Neural crest cell (in vitro differentiated cells): ENCODE results near the gene THRB. TPM values are rescaled to one million over a fixed set of nuclear protein-coding genes. Genes with fewer than 3 reads are reported as not detected.
A peak's percentile ranks its signal among the peaks of the same experiment; 100 is the strongest.

Experiments used
- DNase-seq: peaks from one replicate; pipeline ENCODE4 v3.0.0; 2021; ENCODE audit warnings: low read depth, mixed read lengths, low spot score
- H3K27ac Mint-ChIP-seq: one replicate; pipeline ENCODE4 v1.8.0; 2021; ENCODE audit warnings: mild to moderate bottlenecking, mixed read lengths; ENCODE audit not compliant: unreplicated experiment
- H3K27me3 Mint-ChIP-seq: 2 replicates; pipeline ENCODE4 v1.8.0; 2021; ENCODE audit warnings: low read depth, mild to moderate bottlenecking, mixed read lengths
- H3K36me3 Mint-ChIP-seq: 2 replicates; pipeline ENCODE4 v1.8.0; 2021; ENCODE audit warnings: low read depth, mild to moderate bottlenecking, mixed read lengths
- H3K4me1 Mint-ChIP-seq: 2 replicates; pipeline ENCODE4 v1.8.0; 2021; ENCODE audit warnings: mixed read lengths
- H3K4me3 Mint-ChIP-seq: one replicate; pipeline ENCODE4 v1.8.0; 2021; ENCODE audit warnings: mild to moderate bottlenecking, mixed read lengths
- H3K9me3 Mint-ChIP-seq: 2 replicates; pipeline ENCODE4 v1.8.0; 2021; ENCODE audit warnings: mixed read lengths
- total RNA-seq: library from RNA; stranded (reverse); gene quantifications from 2 replicates; pipeline ENCODE4 v1.2.1, GENCODE V29; 2021
- TF ChIP-seq, protein P1 (sequence below): fragments of 200-600 bp; sonication (generic); conservative IDR thresholded peaks from 2 replicates; pipeline ENCODE4 v1.5.0; 2021; ENCODE audit warnings: antibody characterized with exemption, mild to moderate bottlenecking

THRB gene
- total RNA-seq, 1 donor from 2014 or later: 0.65 TPM

DNA sequence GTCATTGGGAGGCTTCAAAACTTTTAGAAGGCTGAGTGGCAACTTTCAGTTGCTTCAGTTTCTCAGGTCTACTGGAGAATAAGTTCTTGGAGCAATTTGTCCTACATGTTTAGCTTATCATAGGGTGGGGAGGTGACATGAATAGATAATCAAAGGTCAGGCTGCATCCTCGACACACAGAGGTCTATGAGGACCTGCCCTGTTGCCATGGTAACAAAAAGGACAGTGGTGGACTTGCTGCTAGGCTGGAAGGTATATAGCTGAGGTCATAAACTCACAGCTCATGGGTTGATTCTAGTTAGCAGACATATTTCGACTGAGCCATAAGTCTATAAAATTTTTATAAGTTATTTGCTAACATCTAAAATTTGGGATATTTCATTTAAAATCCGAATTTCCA lies 267.0 kb downstream of the THRB start:
- Mint-ChIP-seq H3K4me3 (no peak overlapping the region), H3K27ac (no peak overlapping the region), H3K36me3 (no peaks in the 10 kb centered on the region), H3K4me1 (peaks cover 16% of the 10 kb centered on the region), H3K27me3 (no peaks in the 10 kb centered on the region), H3K9me3 (no peaks in the 10 kb centered on the region)
- TF ChIP-seq, protein P1, sequence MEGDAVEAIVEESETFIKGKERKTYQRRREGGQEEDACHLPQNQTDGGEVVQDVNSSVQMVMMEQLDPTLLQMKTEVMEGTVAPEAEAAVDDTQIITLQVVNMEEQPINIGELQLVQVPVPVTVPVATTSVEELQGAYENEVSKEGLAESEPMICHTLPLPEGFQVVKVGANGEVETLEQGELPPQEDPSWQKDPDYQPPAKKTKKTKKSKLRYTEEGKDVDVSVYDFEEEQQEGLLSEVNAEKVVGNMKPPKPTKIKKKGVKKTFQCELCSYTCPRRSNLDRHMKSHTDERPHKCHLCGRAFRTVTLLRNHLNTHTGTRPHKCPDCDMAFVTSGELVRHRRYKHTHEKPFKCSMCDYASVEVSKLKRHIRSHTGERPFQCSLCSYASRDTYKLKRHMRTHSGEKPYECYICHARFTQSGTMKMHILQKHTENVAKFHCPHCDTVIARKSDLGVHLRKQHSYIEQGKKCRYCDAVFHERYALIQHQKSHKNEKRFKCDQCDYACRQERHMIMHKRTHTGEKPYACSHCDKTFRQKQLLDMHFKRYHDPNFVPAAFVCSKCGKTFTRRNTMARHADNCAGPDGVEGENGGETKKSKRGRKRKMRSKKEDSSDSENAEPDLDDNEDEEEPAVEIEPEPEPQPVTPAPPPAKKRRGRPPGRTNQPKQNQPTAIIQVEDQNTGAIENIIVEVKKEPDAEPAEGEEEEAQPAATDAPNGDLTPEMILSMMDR: no peak
- no peak for DNase-seq

DNA sequence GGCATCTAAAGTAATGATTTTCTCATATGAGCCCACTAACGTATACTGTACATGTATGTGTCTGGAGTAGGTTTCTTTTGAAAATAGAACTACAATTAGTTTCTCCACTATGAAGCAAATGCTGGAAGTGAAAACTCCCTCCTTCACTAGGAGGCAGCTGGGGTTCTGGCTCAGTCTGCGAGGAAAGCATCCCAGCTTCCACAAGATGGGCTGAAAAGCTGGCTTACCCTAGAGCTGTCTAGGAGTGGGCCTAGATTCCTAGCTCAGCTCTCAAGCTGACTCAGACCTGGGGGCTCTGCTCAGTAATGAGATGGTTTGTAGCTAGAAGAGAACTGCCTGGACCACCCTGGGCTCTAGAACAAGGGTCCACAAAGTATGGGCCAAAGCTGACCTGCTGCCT lies 268.3 kb downstream of the THRB start:
- DNase-seq: no peak
- H3K4me1 Mint-ChIP-seq: peaks cover 24% of the 10 kb centered on the region
- H3K4me3 Mint-ChIP-seq: no peak overlapping the region
- H3K36me3 Mint-ChIP-seq: no peaks in the 10 kb centered on the region
- no peak overlapping the region for H3K27ac Mint-ChIP-seq
- H3K27me3 Mint-ChIP-seq: no peaks in the 10 kb centered on the region
- TF ChIP-seq, protein P1: no peak
- H3K9me3 Mint-ChIP-seq: no peaks in the 10 kb centered on the region

DNA sequence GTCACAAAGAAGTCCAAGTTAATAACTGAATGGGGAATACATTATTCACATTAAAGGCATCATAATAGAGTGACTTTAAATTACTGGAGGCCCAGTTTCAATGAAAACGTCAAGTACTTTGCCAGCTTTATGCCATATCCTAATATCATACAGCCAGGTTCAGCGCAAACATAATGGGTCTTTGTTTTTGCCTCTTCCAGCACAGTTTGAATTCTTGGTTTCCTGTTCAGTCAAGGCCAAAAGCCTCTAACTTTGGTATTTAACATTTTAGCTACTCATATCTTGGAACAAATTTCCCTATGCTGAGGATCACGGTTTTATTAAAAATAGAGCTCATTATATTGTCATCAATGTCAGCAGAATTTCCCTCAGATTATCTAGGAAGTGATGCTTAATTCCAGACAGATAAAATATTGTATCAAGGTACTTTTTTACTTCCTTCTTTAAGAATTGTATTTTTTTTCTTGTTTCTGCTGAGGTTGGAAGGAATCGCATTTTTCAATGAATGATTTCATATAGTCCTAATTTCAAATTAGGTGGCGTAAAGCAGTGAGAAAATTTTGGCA lies 269.2 kb downstream of the THRB start:
- H3K27ac Mint-ChIP-seq: peak overlapping the region; percentile 57
- H3K4me3 Mint-ChIP-seq: no peak overlapping the region
- no peaks in the 10 kb centered on the region for H3K27me3 Mint-ChIP-seq
- H3K36me3 Mint-ChIP-seq: no peaks in the 10 kb centered on the region
- DNase-seq: no peak
- TF ChIP-seq, protein P1: no peak
- no peaks in the 10 kb centered on the region for H3K9me3 Mint-ChIP-seq
- peaks cover 33% of the 10 kb centered on the region for H3K4me1 Mint-ChIP-seq

DNA sequence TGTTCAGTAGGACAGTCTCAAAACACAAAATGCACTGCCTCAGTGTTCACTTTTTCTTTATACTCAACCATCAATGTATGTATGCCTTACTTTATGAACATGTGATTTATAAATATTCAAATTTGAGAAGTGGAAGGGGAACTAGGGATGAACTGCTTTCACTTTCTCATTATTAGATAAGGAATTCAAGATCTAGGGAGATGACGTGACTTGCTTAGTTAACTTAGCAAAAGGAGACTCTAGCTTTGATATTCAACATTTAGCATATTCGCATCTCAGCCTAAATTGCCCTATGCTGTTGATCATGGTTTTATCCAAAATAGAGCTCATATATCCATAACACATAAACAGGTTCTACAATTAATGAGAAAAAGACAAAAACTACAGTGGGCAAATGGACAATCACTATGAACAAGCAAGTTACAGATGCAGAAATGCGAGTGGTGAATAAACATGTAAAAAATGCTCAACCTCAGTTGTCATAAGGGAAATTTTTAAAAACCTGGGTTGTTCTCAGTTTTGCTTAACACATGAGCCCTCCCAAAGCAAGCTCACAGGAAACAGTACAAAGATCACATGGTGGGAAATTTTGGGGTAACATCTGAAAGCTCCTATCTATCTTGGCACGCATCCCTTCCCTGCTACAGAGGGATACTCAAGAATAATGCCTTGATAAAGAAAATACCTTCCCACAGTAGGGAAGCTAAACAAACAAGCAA lies 269.8 kb downstream of the THRB start:
- Mint-ChIP-seq H3K36me3 (no peaks in the 10 kb centered on the region), H3K4me1 (peaks cover 35% of the 10 kb centered on the region), H3K27me3 (no peaks in the 10 kb centered on the region), H3K27ac (no peak overlapping the region), H3K4me3 (no peak overlapping the region), H3K9me3 (no peaks in the 10 kb centered on the region)
- TF ChIP-seq, protein P1: no peak
- no peak for DNase-seq

DNA sequence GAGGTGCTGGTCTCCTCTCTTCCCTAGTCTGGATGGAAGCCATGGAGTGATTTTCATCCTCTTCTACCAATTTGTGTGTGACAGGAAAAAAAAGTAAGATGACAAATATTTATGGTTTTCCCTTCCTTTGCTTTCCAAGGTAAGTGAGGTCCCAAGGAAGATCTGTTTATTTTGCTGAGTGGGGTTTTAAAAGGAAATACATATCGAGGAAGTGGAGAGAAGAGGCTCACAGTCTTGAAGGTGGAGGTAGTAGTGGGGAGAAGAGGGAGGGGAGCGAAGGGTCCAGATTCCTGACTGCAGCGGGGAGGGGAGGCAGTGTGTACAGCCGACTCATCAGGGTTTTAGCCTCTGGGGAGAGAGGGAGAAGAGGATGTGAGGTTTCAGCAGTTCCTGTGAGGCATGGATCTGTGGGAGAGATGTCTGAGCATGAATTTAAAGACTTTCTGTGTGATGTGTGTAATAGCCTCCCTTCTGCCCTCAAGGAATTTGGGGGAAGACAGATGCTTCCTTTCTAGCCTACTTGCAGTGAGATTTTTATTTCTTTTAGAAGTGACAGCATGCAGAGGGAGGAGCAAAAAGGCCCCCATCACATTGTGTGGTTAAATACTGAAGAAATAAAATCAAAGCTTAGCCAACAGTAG lies 272.4 kb downstream of the THRB start:
- no peak for DNase-seq
- Mint-ChIP-seq H3K4me1 (peaks cover 35% of the 10 kb centered on the region), H3K36me3 (no peaks in the 10 kb centered on the region), H3K27ac (no peak overlapping the region), H3K27me3 (no peaks in the 10 kb centered on the region), H3K9me3 (no peaks in the 10 kb centered on the region), H3K4me3 (no peak overlapping the region)
- TF ChIP-seq, protein P1: no peak
